ENCODE measurements around the gene ATG16L2. TPM values are rescaled to one million over a fixed set of nuclear protein-coding genes. Genes with fewer than 3 reads are reported as not detected.

The ATG16L2 gene
- total and polyA plus RNA-seq, 8 donors = 4.5 to 75.7 (median 13.2) TPM

DNA sequence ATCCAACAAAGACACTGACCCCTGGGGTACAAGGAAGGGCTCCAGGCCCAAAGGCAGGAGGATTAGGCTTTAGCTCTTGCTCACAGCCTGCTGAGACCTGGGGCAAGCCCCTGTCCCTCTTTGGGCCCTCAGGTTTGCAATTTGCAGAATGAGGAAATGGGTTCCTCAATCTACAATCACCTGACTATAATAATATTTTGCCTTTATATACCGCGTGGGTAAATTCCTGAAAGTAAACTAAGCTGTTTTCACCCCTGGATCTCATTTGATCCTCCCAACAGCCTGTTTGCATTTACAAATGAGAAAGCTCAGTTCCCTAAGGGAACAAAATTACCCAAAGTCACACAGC, 21.2 kb upstream of the ATG16L2 start:
- H3K4me1 ChIP-seq = peaks cover 0 to 11% (median 9%) of the 10 kb centered on the region in 3 donors
- peak overlapping the region in 1 of 4 donors; percentile 56 for H3K4me3 ChIP-seq
- 45 to 59% methylated on average over 2 of the region's 2 CpGs for WGBS, 2 donors
- no peaks in the 10 kb centered on the region for H3K36me3 ChIP-seq
- H3K9me3 ChIP-seq = no peaks in the 10 kb centered on the region
- no peak for DNase-seq
- intact Hi-C loops (cut with DNase I) = loop anchor here in 1 of 3 donors (5.0 kb wide), 1 partner anchor 66 kb away; no protein-coding TSS in a partner anchor
- no peak for ATAC-seq
- no peak for TF ChIP-seq CTCF (IDR thresholded peaks at IDR 0.05)
- no peak for FAIRE-seq
- H3K27me3 ChIP-seq = no peaks in the 10 kb centered on the region
- peak overlapping the region in 2 of 4 donors; percentile 85 to 95 for H3K27ac ChIP-seq

GRCh38 chr11:72793425-72794367, 20.5 kb upstream of the ATG16L2 start, which contains the start of gene STARD10:
Gene STARD10 (minus strand): TSS chr11:72794047. CDS start chr11:72781181, 12,866 bp downstream.
- intact Hi-C loops (cut with DNase I) = loop anchor here in 1 of 3 donors (5.0 kb wide), 1 partner anchor 66 kb away; no protein-coding TSS in a partner anchor
- 1% methylated on average over 53 to 55 of the region's 55 CpGs for WGBS, 2 donors

DNA sequence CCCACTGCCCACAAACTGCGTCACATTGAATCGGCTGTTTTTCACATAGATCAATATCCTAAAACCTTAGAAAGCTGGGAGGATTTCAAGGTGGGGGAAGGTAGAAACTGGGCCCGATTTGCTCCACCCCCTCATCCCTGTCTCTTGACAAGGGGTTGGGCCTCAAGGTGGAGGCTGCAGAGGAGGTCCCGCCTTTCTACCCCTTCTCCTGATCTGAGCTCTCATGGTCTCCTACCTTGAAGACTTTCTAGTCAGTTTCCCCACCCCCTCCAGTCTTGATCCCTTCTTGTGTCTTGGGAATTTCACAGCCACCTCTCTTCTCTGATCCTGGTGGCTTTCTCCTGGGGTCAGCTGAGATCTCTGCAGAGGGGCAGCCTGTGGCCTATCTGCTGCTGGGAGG, 15.8 kb upstream of the ATG16L2 start:
- 68 to 73% methylated on average over 4 of the region's 4 CpGs for WGBS, 2 donors
- no peak for TF ChIP-seq CTCF (IDR thresholded peaks at IDR 0.05)
- FAIRE-seq (no peak), DNase-seq (no peak), ATAC-seq (no peak)
- Histone ChIP-seq H3K36me3 (no peaks in the 10 kb centered on the region), H3K4me1 (peaks cover 0 to 6% (median 6%) of the 10 kb centered on the region in 3 donors), H3K27me3 (no peaks in the 10 kb centered on the region), H3K4me3 (no peak overlapping the region), H3K9me3 (no peaks in the 10 kb centered on the region), H3K27ac (no peak overlapping the region)
- intact Hi-C loops (cut with DNase I) = no loop called here

More at GRCh38 chr11:72793425-72794367, 20.5 kb upstream of the ATG16L2 start, which contains the start of gene STARD10:
- peak; percentile 96 to 99 (median 97) for ATAC-seq
- Histone ChIP-seq H3K9me3 (no peaks in the 10 kb centered on the region), H3K4me1 (peaks cover 0 to 11% (median 9%) of the 10 kb centered on the region in 3 donors), H3K4me3 (peak within 1 kb of the TSS; percentile 40 to 58 (median 52)), H3K36me3 (no peaks in the 10 kb centered on the region), H3K27ac (peak within 1 kb of the TSS; percentile 79 to 95 (median 83)), H3K27me3 (no peaks in the 10 kb centered on the region)
- peak; percentile 93 to 99 (median 96) for TF ChIP-seq CTCF (IDR thresholded peaks at IDR 0.05)
- peak; percentile 59 for FAIRE-seq
- peak; percentile 93 to 99 (median 96) for DNase-seq

DNA sequence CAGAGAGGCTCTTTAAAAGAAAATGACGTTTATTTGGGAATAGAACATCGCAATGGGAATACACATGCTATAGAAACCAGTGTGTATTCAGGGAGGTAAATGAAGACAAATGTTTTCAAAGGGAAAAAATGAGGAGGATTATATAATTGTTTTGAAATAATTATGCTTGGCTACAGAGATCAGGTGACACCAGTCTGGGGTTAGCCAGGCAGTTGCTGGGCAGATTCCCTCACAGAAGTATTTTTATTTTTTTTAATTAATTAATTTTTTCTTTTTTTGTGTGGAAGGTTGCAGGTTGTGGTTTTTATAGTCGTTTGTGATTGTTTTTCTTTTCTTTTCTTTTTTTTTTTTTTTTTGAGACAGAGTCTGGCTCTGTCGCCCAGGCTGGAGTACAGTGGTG, 14.8 kb upstream of the ATG16L2 start:
- no peak for TF ChIP-seq CTCF (IDR thresholded peaks at IDR 0.05)
- Histone ChIP-seq H3K4me3 (no peak overlapping the region), H3K4me1 (peaks cover 0 to 2% (median 2%) of the 10 kb centered on the region in 3 donors), H3K27me3 (no peaks in the 10 kb centered on the region), H3K9me3 (no peaks in the 10 kb centered on the region), H3K36me3 (no peaks in the 10 kb centered on the region), H3K27ac (no peak overlapping the region)
- intact Hi-C loops (cut with DNase I) = no loop called here
- no peak for FAIRE-seq
- no peak for ATAC-seq
- 64 to 68% methylated on average over 4 of the region's 4 CpGs for whole genome bisulfite sequencing, 2 donors
- DNase-seq = no peak
